MM.1S (cell line): Measurements from ENCODE around the gene MRPS27.

Experiments
- DNase-seq: peaks from one replicate; pipeline ENCODE4 v3.0.0-alpha.2; 2015
- H2AFZ ChIP-seq: fragments of 300-600 bp; sonication (generic); 2 replicates; pipeline ENCODE4 v1.6.0; 2016; ENCODE audit warnings: antibody characterized with exemption, low read length
- H3F3A ChIP-seq: fragments of 300-600 bp; sonication (generic); 2 replicates; pipeline ENCODE4 v1.6.1; 2016; ENCODE audit warnings: mild to moderate bottlenecking, antibody characterized with exemption, low read length, moderate library complexity, mixed read lengths; ENCODE audit not compliant: insufficient read depth
- H3K27ac ChIP-seq: fragments of 300-600 bp; sonication (generic); 2 replicates; pipeline ENCODE4 v1.5.1; 2016; ENCODE audit warnings: mild to moderate bottlenecking, low read length
- H3K27me3 ChIP-seq: fragments of 300-600 bp; sonication (generic); replicated peaks from 2 replicates; pipeline ENCODE4 v1.6.0; 2016; ENCODE audit warnings: low read length; ENCODE audit not compliant: insufficient read depth
- H3K36me3 ChIP-seq: fragments of 300-600 bp; sonication (generic); replicated peaks from 2 replicates; pipeline ENCODE4 v1.6.1; 2016; ENCODE audit warnings: mild to moderate bottlenecking, low read length, mixed read lengths; ENCODE audit not compliant: insufficient read depth
- H3K4me1 ChIP-seq: fragments of 300-600 bp; sonication (generic); 2 replicates; pipeline ENCODE4 v1.6.1; 2016; ENCODE audit warnings: low read length, mixed read lengths
- H3K4me2 ChIP-seq: fragments of 300-600 bp; sonication (generic); 2 replicates; pipeline ENCODE4 v1.6.0; 2016; ENCODE audit warnings: low read depth, low read length
- H3K4me3 ChIP-seq: fragments of 300-600 bp; sonication (generic); 2 replicates; pipeline ENCODE4 v1.5.1; 2016; ENCODE audit warnings: low read length, mixed read lengths
- H3K79me2 ChIP-seq: fragments of 300-600 bp; sonication (generic); 2 replicates; pipeline ENCODE4 v1.6.1; 2016; ENCODE audit warnings: mixed run types, low read length, mixed read lengths
- H3K9ac ChIP-seq: fragments of 300-600 bp; sonication (generic); 2 replicates; pipeline ENCODE4 v1.6.1; 2016; ENCODE audit warnings: low read length, mixed read lengths
- H3K9me2 ChIP-seq: fragments of 300-600 bp; sonication (generic); replicated peaks from 2 replicates; pipeline ENCODE4 v1.6.1; 2016; ENCODE audit warnings: mild to moderate bottlenecking, low read length, mixed read lengths; ENCODE audit not compliant: insufficient read depth
- H3K9me3 ChIP-seq: fragments of 300-600 bp; sonication (generic); replicated peaks from 2 replicates; pipeline ENCODE4 v1.6.1; 2016; ENCODE audit warnings: mild to moderate bottlenecking, low read length, mixed read lengths; ENCODE audit not compliant: insufficient read depth
- H4K20me1 ChIP-seq: fragments of 300-600 bp; sonication (generic); 2 replicates; pipeline ENCODE4 v1.6.1; 2016; ENCODE audit warnings: mild to moderate bottlenecking, low read length, moderate library complexity, mixed read lengths; ENCODE audit not compliant: insufficient read depth
- CTCF ChIP-seq: fragments of 300-600 bp; sonication (generic); IDR thresholded peaks from 2 replicates; pipeline ENCODE4 v1.5.1; 2016; ENCODE audit warnings: antibody characterized with exemption, low read length, mixed read lengths
- EZH2 ChIP-seq: fragments of 300-600 bp; sonication (generic); optimal IDR thresholded peaks from 2 replicates; pipeline ENCODE3; 2017; ENCODE audit warnings: low read depth, mild to moderate bottlenecking, antibody characterized with exemption, low read length, mixed read lengths
- EZH2phosphoT487 ChIP-seq: fragments of 300-600 bp; sonication (generic); IDR thresholded peaks from 2 replicates; pipeline ENCODE4 v1.6.1; 2018; ENCODE audit warnings: antibody characterized with exemption, low read length

Gene MRPS27

GRCh38 chr5:72203251-72203845 lies 116.7 kb downstream of the MRPS27 start:
- Histone ChIP-seq H3K4me2 (no peak overlapping the region), H3K27me3 (peaks cover 27% of the 10 kb centered on the region), H2AFZ (no peak overlapping the region), H3K4me3 (no peak overlapping the region), H3K79me2 (no peaks in the 10 kb centered on the region), H3K9me2 (no peaks in the 10 kb centered on the region), H3K36me3 (no peaks in the 10 kb centered on the region), H4K20me1 (no peaks in the 10 kb centered on the region), H3K9ac (no peak overlapping the region), H3F3A (no peaks in the 10 kb centered on the region), H3K4me1 (no peaks in the 10 kb centered on the region), H3K27ac (no peak overlapping the region), H3K9me3 (no peaks in the 10 kb centered on the region)
- DNase-seq: no peak
- TF ChIP-seq EZH2: no peak
- TF ChIP-seq CTCF: no peak
- TF ChIP-seq EZH2phosphoT487: no peak

DNA sequence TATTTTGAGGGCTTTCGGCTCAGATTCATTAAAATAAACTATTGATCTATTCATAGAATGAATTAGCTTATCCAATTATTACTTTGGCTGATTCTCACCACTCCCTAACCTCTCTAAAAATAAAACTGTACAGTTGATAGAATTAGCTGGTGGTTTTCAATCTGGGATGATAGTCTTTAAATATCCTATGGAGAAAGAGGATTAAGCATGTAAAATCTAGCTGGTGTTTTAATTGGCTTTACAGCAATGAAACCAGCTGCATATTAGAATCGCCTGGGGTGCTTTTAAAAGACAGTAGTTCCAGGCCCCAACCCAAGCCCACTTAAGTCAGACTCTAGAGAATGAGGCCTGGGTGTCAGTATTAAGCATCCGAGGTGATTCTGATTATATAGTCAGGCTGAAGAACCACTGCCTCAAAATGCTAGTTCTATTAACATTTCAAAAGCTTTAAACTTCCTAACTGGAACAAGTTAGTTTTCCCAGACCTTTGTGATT lies 117.7 kb downstream of the MRPS27 start:
- Histone ChIP-seq H3K4me2 (no peak overlapping the region), H3K79me2 (no peaks in the 10 kb centered on the region), H3K27me3 (peaks cover 37% of the 10 kb centered on the region), H3F3A (no peaks in the 10 kb centered on the region), H3K36me3 (no peaks in the 10 kb centered on the region), H3K9me3 (no peaks in the 10 kb centered on the region), H3K27ac (no peak overlapping the region), H3K4me1 (no peaks in the 10 kb centered on the region), H4K20me1 (no peaks in the 10 kb centered on the region), H3K9ac (no peak overlapping the region), H3K4me3 (no peak overlapping the region), H2AFZ (no peak overlapping the region), H3K9me2 (no peaks in the 10 kb centered on the region)
- no peak for DNase-seq
- TF ChIP-seq CTCF (no peak), EZH2 (no peak), EZH2phosphoT487 (no peak)

- no peaks in the 10 kb centered on the region for H3K79me2 ChIP-seq
- no peaks in the 10 kb centered on the region for H3K9me2 ChIP-seq
- no peak overlapping the region for H3K4me3 ChIP-seq
- H3K9me3 ChIP-seq: no peaks in the 10 kb centered on the region
- no peaks in the 10 kb centered on the region for H3K36me3 ChIP-seq
- H3F3A ChIP-seq: peaks cover 8% of the 10 kb centered on the region
- H3K27ac ChIP-seq: no peak overlapping the region
- H3K27me3 ChIP-seq: peaks cover 59% of the 10 kb centered on the region
- H3K9ac ChIP-seq: no peak overlapping the region
- DNase-seq: no peak
- no peak overlapping the region for H2AFZ ChIP-seq
- peaks cover 10% of the 10 kb centered on the region for H3K4me1 ChIP-seq
- no peak overlapping the region for H3K4me2 ChIP-seq
- TF ChIP-seq CTCF: no peak
- TF ChIP-seq EZH2: no peak
- no peak for TF ChIP-seq EZH2phosphoT487
- no peaks in the 10 kb centered on the region for H4K20me1 ChIP-seq
Observed at GRCh38 chr5:72199681-72200080, 120.4 kb downstream of the MRPS27 start.
